GM12874 (cell line): ENCODE results near the gene NCEH1.

Experiments used
- TF ChIP-seq, protein P1 (sequence below): IDR thresholded peaks from 2 replicates; pipeline ENCODE4 v1.5.1; 2011; ENCODE audit warnings: low read depth, mild to moderate bottlenecking, control low read depth, low read length, moderate library complexity; ENCODE audit not compliant: insufficient read depth

Gene NCEH1

GRCh38 chr3:172704001-172704400 lies 6.9 kb downstream of the NCEH1 start:
- TF ChIP-seq, protein P1, sequence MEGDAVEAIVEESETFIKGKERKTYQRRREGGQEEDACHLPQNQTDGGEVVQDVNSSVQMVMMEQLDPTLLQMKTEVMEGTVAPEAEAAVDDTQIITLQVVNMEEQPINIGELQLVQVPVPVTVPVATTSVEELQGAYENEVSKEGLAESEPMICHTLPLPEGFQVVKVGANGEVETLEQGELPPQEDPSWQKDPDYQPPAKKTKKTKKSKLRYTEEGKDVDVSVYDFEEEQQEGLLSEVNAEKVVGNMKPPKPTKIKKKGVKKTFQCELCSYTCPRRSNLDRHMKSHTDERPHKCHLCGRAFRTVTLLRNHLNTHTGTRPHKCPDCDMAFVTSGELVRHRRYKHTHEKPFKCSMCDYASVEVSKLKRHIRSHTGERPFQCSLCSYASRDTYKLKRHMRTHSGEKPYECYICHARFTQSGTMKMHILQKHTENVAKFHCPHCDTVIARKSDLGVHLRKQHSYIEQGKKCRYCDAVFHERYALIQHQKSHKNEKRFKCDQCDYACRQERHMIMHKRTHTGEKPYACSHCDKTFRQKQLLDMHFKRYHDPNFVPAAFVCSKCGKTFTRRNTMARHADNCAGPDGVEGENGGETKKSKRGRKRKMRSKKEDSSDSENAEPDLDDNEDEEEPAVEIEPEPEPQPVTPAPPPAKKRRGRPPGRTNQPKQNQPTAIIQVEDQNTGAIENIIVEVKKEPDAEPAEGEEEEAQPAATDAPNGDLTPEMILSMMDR, result no peak

GRCh38 chr3:172702256-172702655 lies 8.6 kb downstream of the NCEH1 start:
- TF ChIP-seq, protein P1, result no peak

DNA sequence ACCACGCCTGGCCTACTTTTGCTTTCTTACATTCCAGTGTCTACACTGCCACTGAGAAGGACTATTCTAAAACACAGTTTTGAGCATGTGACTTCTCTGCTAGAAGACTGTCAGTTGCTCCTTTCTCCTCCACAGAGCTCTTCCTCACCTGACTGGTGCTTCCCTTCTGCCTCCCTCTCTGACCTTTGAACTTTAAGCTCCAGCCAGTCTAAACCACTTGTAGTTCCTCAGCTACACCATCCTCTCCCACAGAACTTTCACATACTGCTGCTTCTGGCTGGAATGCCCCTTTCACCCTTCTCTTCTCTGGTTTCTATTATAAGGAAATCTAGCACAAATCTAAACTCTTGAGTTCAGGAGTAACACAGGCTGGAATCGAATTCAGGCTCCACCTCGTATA lies 9.1 kb downstream of the NCEH1 start:
- TF ChIP-seq, protein P1, result no peak

DNA sequence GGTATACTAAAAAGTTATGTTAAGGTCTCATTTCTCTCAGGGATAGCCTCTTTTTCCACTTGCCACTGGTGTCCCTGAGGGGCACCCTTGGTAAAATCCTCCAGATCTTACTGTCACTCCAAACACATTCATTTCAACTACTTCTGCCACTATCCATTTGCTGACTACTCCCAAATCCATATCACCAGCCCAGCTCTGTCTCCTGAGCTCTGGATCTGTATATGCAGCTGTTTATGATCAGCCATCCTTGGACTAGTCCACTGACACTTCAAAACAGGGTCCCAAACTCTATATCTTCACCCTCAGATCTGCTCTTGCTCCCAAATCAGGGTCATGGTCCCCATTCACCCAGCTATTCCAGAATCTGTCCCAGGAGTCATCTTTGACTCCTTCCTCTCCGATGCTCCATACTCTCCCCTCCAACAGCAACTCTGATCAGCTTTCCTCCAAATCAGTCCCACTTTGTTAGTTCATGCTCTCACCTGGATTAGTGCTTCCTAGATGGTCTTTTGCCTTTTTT lies 9.9 kb downstream of the NCEH1 start:
- TF ChIP-seq, protein P1, result no peak

DNA sequence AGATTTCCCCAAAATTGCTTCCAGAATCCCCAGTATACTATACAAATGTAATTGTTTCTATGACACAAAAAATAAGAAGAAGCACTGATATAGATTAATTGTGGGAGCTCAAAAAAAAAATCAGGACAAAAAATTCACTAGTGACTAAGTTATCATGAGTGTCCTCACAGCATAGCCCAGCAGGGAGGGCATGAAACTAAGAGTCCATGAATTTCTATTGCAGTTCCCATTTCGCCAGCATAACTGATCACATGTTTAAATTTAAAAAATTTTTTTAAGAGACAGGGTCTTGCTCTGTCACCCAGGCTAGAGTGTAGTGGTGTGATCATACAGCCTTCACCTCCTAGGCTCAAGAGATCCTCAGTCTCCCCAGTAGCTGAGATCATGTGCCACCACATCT lies 10.6 kb downstream of the NCEH1 start:
- TF ChIP-seq, protein P1, result no peak

- TF ChIP-seq, protein P1, result no peak
Observed at GRCh38 chr3:172699031-172699430, 11.8 kb downstream of the NCEH1 start.

GRCh38 chr3:172698631-172699030 lies 12.2 kb downstream of the NCEH1 start:
- TF ChIP-seq, protein P1, result no peak
